ENCODE measurements around the gene KHDRBS2. TPM values are rescaled to one million over a fixed set of nuclear protein-coding genes. Genes with fewer than 3 reads are reported as not detected.
A peak's percentile ranks its signal among the peaks of the same experiment; 100 is the strongest.

KHDRBS2 gene
- polyA plus RNA-seq, 5 donors, result 8.1 to 13.1 (median 10.8) TPM

DNA sequence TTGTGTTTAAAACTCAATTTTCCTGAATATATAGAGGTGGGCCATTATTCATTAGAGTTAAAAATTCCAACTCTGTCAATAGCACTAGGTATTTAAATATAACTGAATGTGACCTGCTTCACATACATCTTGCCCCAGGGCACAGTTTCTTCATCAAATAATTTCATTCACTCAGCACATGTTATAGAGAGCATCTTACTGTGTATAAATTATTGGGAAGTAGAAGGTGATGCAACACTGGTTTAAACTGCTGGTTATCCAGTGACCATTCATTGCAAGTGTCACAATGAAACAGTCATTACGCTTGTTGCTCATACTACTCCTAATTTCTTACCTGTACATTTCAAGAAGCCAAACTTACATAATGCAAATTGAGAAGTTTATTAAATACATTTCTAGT lies 93.4 kb downstream of the KHDRBS2 start:
- no peak for DNase-seq

DNA sequence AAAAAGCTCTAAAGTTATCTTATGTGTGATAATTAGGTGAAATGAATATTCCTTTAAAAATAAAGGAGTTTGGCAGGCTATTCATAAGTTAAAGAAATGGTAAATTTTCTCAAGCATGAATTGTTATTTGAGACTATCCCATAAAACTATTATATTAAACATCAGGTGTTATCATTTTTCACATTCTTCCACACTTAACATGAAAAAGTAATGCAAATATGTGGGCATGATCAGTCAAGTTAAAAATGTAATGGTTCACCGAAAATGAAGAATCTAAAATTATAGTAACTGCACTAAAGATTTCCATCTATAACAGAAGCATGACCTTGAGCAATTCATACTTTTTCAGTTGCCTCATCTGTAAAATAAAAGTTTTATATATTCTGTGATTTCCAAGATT lies 110.8 kb downstream of the KHDRBS2 start:
- no peak for DNase-seq

DNA sequence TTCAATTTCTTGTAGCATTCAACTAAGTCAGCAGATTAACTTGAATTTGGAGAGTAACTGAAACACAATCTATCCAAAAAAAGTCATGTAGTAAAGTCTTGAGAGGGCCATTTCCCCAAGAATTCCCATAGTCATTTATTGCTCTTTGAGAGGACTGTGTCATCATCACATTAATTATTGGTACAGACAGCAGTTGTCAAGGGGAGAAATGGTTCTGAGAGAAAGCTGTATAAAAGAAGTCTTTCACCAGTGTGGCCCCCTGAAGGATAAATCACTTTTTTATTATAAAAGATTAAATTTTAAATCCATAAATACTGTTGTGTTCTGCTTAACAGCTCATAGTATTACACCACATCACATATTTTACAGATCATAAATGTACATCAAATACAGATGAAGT lies 111.5 kb downstream of the KHDRBS2 start:
- DNase-seq, result no peak

DNA sequence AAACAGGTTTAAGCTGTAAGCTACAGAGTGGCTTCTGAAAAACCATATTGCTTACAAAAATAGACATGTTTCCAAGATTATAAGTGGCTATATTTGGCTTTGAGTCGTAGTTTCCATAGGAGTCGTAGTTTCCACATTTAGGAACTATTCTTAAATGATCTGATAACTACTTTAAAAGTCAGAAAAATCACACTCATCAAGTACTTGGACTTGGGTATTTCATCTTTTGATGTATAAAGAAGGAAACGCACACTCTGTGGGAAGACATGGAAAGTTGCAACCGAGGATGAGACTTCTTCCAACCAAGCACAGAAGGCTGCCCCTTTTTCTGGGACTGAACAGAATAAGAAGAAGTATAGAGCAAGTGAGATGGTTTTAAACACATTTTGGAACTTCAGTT lies 118.3 kb downstream of the KHDRBS2 start:
- DNase-seq, result no peak

- DNase-seq, result no peak
Observed at GRCh38 chr6:62162858-62163257, 123.2 kb downstream of the KHDRBS2 start.

DNA sequence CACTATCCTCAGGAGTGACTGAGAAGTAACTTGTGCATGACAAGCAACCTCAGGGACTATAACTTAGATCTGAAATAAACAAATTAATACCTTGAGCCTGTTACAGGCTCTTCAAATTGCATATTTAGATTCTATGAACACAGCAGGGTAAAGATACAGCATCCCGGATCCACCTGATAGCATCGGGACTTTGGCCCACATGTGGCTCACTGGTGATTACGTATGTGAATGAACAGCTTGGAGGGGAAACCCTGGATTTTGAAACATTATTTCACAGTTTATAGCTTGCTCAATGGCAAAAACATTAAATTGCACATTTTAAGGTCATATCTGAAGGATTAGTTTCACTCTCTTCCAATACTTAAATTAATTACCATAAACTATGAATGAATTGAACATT lies 133.2 kb downstream of the KHDRBS2 start:
- DNase-seq, result peak in 1 of 2 donors; percentile 3

DNA sequence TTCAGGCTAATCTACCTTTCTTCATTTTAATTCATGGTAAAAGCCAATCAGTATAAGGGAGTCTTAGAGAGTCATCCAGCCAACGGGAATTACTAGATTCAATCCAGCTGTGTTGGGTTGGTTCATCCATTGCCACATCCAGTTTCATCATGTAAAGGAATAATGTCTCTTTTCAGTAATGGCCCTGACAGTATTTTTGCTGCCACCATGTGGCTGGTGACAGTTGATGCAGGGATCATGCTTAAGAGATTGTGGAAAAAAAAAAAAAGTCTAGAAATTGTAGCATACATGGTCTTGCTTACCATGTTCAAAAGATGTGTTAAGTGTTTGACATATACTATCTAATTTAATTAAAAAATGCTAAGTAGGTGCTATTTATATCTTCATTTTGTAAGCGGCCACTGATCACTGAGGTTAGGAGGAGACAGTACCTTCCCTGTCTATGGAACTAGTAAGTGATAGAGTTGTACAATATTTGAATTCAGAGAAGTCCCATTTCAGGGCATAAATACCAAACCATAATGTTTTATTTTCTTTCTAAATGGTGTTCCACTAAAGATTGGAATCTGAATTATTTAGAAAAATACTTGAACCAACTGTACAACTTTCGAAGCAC lies 135.9 kb downstream of the KHDRBS2 start:
- DNase-seq, result peak; percentile 23 to 43

DNA sequence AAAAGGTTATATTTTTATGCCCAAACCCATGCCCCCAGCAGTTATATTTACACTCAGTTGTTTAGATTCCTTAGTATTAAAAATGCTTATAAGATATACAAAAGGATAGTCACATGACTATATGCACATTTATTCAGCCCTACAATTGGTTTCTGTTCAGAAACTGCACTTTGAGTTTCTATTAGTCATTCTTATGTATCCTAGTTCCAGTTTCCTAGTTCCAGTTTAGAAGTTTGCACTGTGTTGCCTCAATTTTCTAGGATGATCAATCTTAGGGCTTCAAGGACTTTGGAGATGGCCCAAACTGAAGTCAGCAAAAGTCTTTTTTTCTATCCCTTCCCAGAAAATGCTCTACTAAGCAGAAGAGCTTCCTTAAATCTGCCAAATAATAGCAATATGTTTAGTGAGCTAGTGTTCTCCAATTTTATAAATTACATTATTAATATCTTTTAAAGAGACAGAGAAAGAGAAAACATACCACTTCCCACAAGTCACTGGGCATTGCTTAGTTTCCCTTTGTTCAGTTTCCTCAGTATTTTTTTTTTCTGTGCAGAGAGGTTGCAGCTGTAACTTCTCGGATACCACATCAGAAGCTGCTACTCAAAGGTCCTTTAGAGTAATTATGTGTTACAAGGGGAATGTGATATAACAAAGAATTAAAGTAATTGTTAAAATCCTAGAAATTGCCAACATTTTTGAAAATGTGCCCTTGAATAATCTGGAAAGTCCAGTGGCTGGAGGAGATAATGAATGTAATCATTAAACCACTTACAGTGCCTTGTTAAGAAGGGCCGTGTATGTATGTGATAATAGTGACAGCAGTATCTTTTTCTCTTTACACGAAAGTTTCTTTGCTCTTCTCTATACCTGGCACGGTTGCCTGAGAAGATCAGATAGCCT lies 138.8 kb downstream of the KHDRBS2 start:
- DNase-seq, result peak; percentile 73 to 78

DNA sequence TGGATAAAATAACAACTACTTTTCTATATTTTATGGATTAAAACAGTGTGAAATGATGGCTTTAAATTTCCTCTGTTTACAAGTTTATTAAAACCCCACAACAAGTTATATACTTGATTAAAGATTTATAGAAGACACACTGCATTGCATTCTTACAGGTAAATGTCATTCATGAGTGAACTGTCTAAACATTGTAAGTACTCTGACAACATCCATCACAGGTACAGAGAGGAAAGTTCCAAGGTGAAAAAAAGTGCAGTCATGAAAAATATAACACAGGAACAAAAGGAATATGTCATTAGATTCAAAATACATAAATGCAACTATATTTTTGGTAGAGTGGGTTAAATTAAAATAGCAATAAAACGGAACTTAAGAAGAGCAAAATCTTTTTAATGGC lies 156.9 kb downstream of the KHDRBS2 start:
- no peak for DNase-seq

DNA sequence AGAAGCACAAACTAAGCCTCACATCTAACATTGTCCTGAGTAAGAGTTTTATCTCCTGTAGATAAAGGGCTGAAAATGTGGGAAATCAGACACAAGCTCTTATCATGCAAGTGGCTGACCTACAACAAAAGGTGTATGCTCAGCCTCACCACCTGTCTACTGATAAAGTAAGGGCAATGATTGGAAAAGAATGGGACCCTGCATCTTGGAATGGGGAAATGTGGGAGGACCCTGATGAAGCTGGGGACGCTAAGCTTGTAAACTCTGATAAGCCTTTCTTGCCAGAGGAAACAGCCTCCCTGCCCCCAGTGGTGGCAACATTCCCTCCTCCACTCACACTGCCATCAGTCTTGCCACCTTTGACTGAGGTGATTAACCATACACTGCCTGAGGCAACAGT lies 166.6 kb downstream of the KHDRBS2 start:
- DNase-seq, result no peak

DNA sequence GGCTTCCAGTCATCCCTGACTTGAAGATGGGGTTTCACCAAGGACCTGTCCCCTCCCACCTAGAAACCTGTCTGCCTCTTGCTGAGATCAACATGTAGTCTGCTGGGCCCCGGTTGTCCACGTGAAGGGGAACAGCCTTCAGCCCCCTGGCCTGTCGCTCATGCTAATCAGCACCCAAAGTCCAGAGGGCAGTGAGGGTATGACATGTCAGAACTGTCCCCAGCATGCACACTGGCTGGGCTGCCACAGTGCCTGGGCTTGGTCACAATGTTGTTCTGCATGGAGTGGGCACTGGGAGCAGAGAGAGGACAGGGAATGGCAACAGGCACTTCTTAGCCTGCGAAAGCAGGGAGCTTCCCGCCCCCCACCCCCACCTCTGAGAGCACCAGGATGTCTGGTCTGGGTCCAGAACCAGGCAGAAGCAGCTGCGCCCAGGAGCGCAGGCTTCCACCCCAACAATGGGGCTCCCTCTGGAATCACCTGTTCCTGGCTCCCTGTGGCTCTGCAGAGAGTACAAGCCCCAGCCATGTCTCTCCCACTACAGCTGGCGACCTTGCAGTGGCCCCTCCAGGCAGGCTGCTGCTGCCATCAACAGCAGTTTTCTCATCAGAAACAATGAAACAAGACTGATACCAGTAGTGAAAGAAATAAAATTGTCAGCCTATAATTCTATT lies 182.7 kb downstream of the KHDRBS2 start:
- DNase-seq, result no peak

- DNase-seq, result no peak
Observed at GRCh38 chr6:62102387-62102786, 183.6 kb downstream of the KHDRBS2 start.

DNA sequence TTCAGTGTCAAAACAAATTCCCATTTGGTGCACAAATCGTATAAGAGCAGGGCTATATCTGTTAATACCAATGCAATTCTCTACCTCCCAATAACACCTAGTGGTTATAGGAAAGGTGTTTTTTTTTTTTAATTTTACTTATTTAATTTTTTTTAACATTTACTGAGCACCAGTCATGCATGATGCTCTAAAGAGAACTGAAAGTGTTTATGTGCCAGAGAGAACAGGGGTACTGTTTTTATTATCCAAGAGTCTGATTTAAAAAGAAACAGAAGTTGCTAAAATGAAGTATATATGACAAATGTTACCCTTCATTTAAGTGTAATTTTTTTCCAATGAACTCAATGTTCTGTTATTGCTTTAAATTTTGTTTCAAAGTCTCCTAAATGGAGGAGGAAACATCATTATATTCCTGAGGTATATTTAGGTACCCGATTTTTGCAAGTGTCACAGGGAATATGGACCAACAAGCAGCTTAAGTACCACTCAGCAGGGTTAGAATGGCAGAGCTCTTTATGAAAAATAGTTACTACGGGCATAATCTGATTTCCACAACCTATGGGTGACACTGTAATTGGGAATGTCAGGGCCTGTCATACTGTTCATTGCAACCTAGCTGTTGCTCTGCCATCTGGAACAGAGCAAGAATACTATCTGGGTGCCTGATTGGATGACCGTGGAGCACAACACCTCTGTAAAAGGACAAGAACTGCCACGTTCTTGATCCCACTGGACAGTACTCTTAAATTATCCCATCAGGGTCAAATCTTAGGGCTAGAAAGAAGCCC lies 195.4 kb downstream of the KHDRBS2 start:
- DNase-seq, result no peak

- DNase-seq, result no peak
Observed at GRCh38 chr6:62089781-62090180, 196.2 kb downstream of the KHDRBS2 start.

GRCh38 chr6:62086047-62086446 lies 200.0 kb downstream of the KHDRBS2 start:
- DNase-seq, result no peak

DNA sequence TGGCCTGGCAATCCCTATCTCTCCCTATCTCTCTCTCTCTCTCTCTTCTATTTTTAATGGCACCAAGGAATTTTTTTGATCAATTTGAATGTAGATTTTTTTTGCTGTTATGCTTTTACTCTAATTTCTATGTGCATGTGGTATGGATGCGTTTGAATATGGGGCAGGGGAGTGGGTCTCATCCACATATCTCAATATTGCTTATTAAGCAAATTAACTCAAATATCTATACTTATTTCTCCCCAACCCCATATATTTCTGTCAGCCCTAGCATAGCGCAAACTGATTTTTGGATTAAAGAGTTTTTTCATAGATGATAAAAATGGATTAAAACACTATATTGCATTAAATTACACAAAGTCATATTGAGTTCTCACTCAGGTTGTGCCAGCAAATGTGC lies 210.2 kb downstream of the KHDRBS2 start:
- DNase-seq, result no peak

GRCh38 chr6:62059901-62060300 lies 226.1 kb downstream of the KHDRBS2 start:
- DNase-seq, result no peak

- no peak for DNase-seq
Observed at GRCh38 chr6:62057300-62057699, 228.7 kb downstream of the KHDRBS2 start.

DNA sequence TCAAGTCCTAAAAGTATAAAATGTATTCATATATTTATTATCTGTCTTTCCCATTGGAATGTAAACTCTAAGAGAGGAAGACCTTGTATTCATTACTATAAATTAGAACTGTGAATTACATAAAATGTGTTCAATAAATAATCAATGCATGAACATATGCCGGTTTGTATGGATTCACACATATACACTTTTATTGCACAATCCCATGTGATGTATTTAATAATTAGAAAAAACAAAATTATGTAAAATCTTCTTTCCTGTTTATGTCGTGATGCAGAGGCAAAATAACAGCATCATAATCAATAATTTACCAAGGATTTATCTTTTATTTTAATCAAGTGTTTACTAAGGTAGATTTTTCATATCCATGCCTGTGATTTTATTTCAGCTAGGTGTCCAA lies 240.5 kb downstream of the KHDRBS2 start:
- DNase-seq, result no peak

- no peak for DNase-seq
Observed at GRCh38 chr6:62043084-62043483, 242.9 kb downstream of the KHDRBS2 start.

DNA sequence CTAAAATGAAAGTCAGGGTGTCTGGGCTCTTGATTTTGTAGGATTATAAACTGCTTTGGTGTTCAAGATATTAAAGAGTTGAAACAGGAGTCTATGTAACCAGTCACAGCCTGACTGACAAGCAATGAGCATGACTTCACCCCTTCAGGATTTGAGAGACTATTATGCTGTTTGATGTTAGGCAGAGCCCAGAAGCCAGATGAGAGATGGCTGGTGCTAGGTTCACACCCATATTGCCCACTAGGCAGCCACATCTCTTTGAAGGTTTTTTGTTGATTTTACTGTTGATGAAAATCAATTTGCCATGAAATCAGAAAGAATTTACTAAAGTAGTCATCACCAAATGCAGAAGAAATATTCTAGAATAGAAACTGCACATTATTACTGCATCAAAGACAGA lies 243.6 kb downstream of the KHDRBS2 start:
- DNase-seq, result no peak

GRCh38 chr6:62039605-62040004 lies 246.4 kb downstream of the KHDRBS2 start:
- DNase-seq, result no peak
